Karpas-422 (cell line): ENCODE measurements around the gene LILRB3. TPM values are rescaled to one million over a fixed set of nuclear protein-coding genes. Genes with fewer than 3 reads are reported as not detected.
A peak's percentile ranks its signal among the peaks of the same experiment; 100 is the strongest.
"Not testable (repeated sequence)": the region's sequence is repeated elsewhere in the genome, so short reads cannot be mapped to it uniquely, and the experiment has no call there.

ENCODE experiments used
- DNase-seq: peaks from one replicate; pipeline ENCODE4 v3.0.0-alpha.2; 2015
- H2AFZ ChIP-seq: fragments of 200-600 bp; sonication (generic); 2 replicates; pipeline ENCODE4 v1.6.1; 2014; ENCODE audit warnings: antibody characterized with exemption, low read length, mixed read lengths
- H3K27ac ChIP-seq: fragments of 200-600 bp; sonication (generic); 2 replicates; pipeline ENCODE4 v1.5.1; 2014; ENCODE audit warnings: mild to moderate bottlenecking, low read length, moderate library complexity
- H3K27me3 ChIP-seq: fragments of 200-600 bp; sonication (generic); 2 replicates; pipeline ENCODE4 v1.6.1; 2014; ENCODE audit warnings: low read length, mixed read lengths
- H3K36me3 ChIP-seq: fragments of 200-600 bp; sonication (generic); 2 replicates; pipeline ENCODE4 v1.6.1; 2014; ENCODE audit warnings: low read length, mixed read lengths; ENCODE audit not compliant: insufficient read depth
- H3K4me1 ChIP-seq: fragments of 200-600 bp; sonication (generic); 2 replicates; pipeline ENCODE4 v1.6.1; 2014; ENCODE audit warnings: mild to moderate bottlenecking, low read length, mixed read lengths
- H3K4me2 ChIP-seq: fragments of 200-600 bp; sonication (generic); 2 replicates; pipeline ENCODE4 v1.6.1; 2014; ENCODE audit warnings: low read length, low read depth, mild to moderate bottlenecking; ENCODE audit not compliant: poor library complexity, severe bottlenecking
- H3K4me3 ChIP-seq: fragments of 200-600 bp; sonication (generic); 2 replicates; pipeline ENCODE4 v1.5.1; 2014; ENCODE audit warnings: mild to moderate bottlenecking, antibody characterized with exemption, low read length, mixed read lengths
- H3K79me2 ChIP-seq: fragments of 200-600 bp; sonication (generic); 2 replicates; pipeline ENCODE4 v1.6.1; 2014; ENCODE audit warnings: mild to moderate bottlenecking, low read length, mixed read lengths
- H3K9ac ChIP-seq: fragments of 200-600 bp; sonication (generic); 2 replicates; pipeline ENCODE4 v1.6.0; 2014; ENCODE audit warnings: low read length
- H3K9me2 ChIP-seq: fragments of 200-600 bp; sonication (generic), shearing (Covaris generic); replicated peaks from 2 replicates; pipeline ENCODE4 v1.6.0; 2014; ENCODE audit warnings: mild to moderate bottlenecking, low read length, moderate library complexity; ENCODE audit not compliant: insufficient read depth
- H3K9me3 ChIP-seq: fragments of 300-700, 200-600 bp; sonication (generic); 2 replicates; pipeline ENCODE4 v1.6.1; 2014; ENCODE audit warnings: low read length, mixed read lengths
- H4K20me1 ChIP-seq: fragments of 200-600 bp; sonication (generic); 2 replicates; pipeline ENCODE4 v1.6.1; 2014; ENCODE audit warnings: mild to moderate bottlenecking, antibody characterized with exemption, low read length, low read depth; ENCODE audit not compliant: insufficient read depth
- total RNA-seq: library from RNA; depleted of rRNA; stranded (reverse); fragments of >200 nt; shearing (Covaris generic); gene quantifications from 2 replicates; pipeline ENCODE4 v1.2.3, GENCODE V29; 2014; ENCODE audit warnings: low replicate concordance; rRNA removed

The LILRB3 gene
- total RNA-seq, result 0.11 TPM in 1 of 2 replicates, not detected in the other

GRCh38 chr19:54222474-54223276, at the start of gene LILRB3:
Gene LILRB3 (minus strand): TSS chr19:54223007. CDS start chr19:54222976, 31 bp downstream.
- not testable (repeated sequence) for H3K79me2 ChIP-seq, H3K36me3 ChIP-seq, H4K20me1 ChIP-seq, H3K27me3 ChIP-seq, DNase-seq, H3K4me3 ChIP-seq, H2AFZ ChIP-seq, H3K9me2 ChIP-seq, H3K27ac ChIP-seq, H3K4me1 ChIP-seq, H3K4me2 ChIP-seq, H3K9ac ChIP-seq, H3K9me3 ChIP-seq

DNA sequence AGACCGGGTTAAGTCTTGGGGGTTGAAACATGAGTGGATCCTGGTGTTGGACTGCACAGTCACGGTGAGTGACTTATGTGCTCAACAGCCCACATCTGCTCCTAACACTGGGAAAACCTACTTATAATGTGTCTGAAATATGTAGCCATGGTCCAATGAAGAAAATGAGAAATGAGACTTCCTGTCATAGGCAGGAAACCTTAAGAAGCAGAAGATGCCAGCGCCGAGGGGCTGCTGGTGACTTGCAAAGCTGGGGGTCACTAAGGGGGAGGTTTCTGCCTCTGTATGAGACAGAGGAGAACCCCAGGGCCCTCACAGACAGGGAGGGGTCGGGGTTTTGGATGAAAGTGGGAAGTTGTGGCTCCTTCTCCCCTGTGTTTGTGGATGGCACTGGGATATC, 49.4 kb upstream of the LILRB3 start:
- H3K4me2 ChIP-seq, H3K9ac ChIP-seq, H3K4me3 ChIP-seq, H3K27ac ChIP-seq, H3K9me3 ChIP-seq, DNase-seq, H3K27me3 ChIP-seq, H3K36me3 ChIP-seq, H3K79me2 ChIP-seq, H4K20me1 ChIP-seq, H2AFZ ChIP-seq, H3K4me1 ChIP-seq, H3K9me2 ChIP-seq: not testable (repeated sequence)

DNA sequence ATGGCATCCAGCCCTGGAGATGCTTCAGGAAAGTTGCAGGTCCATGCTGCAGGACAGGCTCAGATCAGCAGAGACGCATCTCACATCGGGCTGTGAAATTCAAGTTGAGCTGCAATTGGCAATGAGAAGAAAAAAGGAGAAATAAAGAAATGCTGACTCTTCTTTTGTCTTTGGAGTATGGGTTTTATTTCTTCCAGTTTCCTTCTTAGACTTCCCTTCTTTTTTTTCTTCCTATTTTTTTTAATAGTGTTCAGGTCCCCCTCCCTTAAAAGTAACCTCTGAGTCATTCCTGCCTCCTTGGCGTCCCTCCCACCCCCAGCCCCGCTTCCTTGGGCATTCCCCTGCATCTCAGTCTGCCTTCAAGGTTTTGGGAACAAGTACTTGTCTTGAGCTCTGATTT, 48.8 kb upstream of the LILRB3 start:
- not testable (repeated sequence) for H3K36me3 ChIP-seq, DNase-seq, H2AFZ ChIP-seq, H3K79me2 ChIP-seq, H3K9me3 ChIP-seq, H3K9me2 ChIP-seq, H3K27ac ChIP-seq, H3K27me3 ChIP-seq, H3K4me1 ChIP-seq, H3K4me3 ChIP-seq, H3K4me2 ChIP-seq, H3K9ac ChIP-seq, H4K20me1 ChIP-seq

DNA sequence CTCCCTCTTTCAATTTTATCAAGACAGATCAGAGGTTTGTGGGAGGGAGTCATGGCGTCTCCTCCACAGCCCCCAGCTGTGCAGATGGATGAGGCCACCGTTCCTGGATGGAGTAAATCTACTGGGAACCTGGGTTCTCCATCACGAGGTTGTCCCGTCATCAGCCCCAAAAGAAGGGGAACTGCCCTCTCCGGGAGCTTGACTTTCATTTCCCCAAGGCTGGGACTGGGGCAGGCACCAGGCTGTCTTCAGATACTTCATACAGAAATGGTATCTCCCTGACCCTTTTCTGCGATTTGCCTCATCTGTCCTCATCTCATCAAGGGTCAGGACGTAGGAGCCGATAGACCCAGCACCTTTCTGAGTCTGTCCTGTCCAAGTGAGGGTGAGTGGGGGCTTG, 48.3 kb upstream of the LILRB3 start:
- Histone ChIP-seq H3K4me3 (no peak overlapping the region), H3K36me3 (no peaks in the 10 kb centered on the region), H4K20me1 (no peaks in the 10 kb centered on the region), H3K27ac (no peak overlapping the region), H3K4me2 (no peak overlapping the region), H3K9me3 (no peaks in the 10 kb centered on the region), H3K9me2 (no peaks in the 10 kb centered on the region), H3K4me1 (no peaks in the 10 kb centered on the region), H3K27me3 (peaks cover 3% of the 10 kb centered on the region; the same call in 1 of the 2 replicates), H2AFZ (no peak overlapping the region), H3K79me2 (no peaks in the 10 kb centered on the region), H3K9ac (no peak overlapping the region)
- DNase-seq, result no peak

DNA sequence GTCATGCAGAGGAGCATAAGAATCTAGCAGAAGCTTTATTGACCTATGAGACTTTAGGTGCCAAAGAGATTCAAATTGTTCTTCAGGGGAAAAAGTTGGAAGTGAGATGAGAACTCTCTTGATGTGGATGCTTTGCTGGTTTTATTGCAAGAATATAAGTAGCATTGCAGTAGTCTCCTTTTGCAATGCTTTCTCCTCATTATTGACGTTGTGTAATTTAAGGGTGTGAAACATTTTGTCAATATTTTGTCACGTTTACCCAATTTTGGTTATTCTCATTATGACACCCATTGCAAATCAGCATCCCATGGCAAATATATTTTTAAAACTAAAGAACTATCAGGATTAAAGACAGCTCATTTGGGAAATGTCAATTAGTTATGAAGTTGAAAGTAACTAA, 46.1 kb upstream of the LILRB3 start:
- Histone ChIP-seq H3K36me3 (no peaks in the 10 kb centered on the region), H4K20me1 (no peaks in the 10 kb centered on the region), H3K9me3 (no peaks in the 10 kb centered on the region), H3K9me2 (no peaks in the 10 kb centered on the region), H3K27me3 (peaks cover 3% of the 10 kb centered on the region; the same call in 1 of the 2 replicates), H3K9ac (no peak overlapping the region), H3K4me2 (no peak overlapping the region), H3K79me2 (no peaks in the 10 kb centered on the region), H2AFZ (no peak overlapping the region), H3K4me3 (no peak overlapping the region), H3K27ac (no peak overlapping the region), H3K4me1 (no peaks in the 10 kb centered on the region)
- no peak for DNase-seq

DNA sequence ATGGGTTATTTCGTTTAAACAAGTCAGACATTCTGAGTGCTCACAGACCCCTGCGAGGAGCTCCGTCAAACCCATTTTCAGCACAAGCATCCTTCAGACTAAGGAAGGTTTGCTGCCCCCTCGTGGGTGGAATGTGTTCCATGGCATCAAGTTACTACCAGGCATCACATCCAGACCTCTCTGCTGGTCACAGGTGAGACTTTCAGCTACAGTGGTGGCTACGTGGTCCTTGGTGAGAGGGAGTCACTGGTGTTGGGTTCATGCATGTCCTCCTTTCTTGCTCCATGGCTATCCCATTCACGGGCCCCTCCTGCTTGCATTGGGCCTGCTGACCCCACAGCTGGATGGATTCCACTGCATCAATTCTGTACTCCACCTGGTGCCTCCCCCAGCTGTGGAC, 43.3 kb upstream of the LILRB3 start:
- peaks cover 3% of the 10 kb centered on the region; the same call in 1 of the 2 replicates for H3K27me3 ChIP-seq
- no peak overlapping the region for H3K27ac ChIP-seq
- no peak overlapping the region for H3K4me3 ChIP-seq
- H3K4me2 ChIP-seq, result no peak overlapping the region
- H3K79me2 ChIP-seq, result no peaks in the 10 kb centered on the region
- peak; percentile 91 for DNase-seq
- H4K20me1 ChIP-seq, result no peaks in the 10 kb centered on the region
- H3K4me1 ChIP-seq, result no peaks in the 10 kb centered on the region
- no peaks in the 10 kb centered on the region for H3K9me2 ChIP-seq
- H3K36me3 ChIP-seq, result no peaks in the 10 kb centered on the region
- H2AFZ ChIP-seq, result no peak overlapping the region
- no peak overlapping the region for H3K9ac ChIP-seq
- no peaks in the 10 kb centered on the region for H3K9me3 ChIP-seq

GRCh38 chr19:54262470-54262869, 39.7 kb upstream of the LILRB3 start:
- Histone ChIP-seq H2AFZ (no peak overlapping the region), H3K4me3 (no peak overlapping the region), H3K79me2 (no peaks in the 10 kb centered on the region), H3K9me2 (no peaks in the 10 kb centered on the region), H3K4me1 (no peaks in the 10 kb centered on the region), H3K4me2 (no peak overlapping the region), H3K9me3 (no peaks in the 10 kb centered on the region), H3K27me3 (no peaks in the 10 kb centered on the region), H3K9ac (no peak overlapping the region), H4K20me1 (no peaks in the 10 kb centered on the region), H3K27ac (no peak overlapping the region), H3K36me3 (no peaks in the 10 kb centered on the region)
- DNase-seq, result no peak

GRCh38 chr19:54262066-54262465, 39.3 kb upstream of the LILRB3 start:
- Histone ChIP-seq H3K27me3 (no peaks in the 10 kb centered on the region), H3K9ac (no peak overlapping the region), H3K36me3 (no peaks in the 10 kb centered on the region), H3K4me1 (no peaks in the 10 kb centered on the region), H3K27ac (no peak overlapping the region), H3K4me2 (no peak overlapping the region), H2AFZ (no peak overlapping the region), H4K20me1 (no peaks in the 10 kb centered on the region), H3K9me2 (no peaks in the 10 kb centered on the region), H3K79me2 (no peaks in the 10 kb centered on the region), H3K4me3 (no peak overlapping the region), H3K9me3 (no peaks in the 10 kb centered on the region)
- DNase-seq, result no peak
